SJSA1 (cell line): Measurements from ENCODE around the gene ARGLU1. TPM values are rescaled to one million over a fixed set of nuclear protein-coding genes. Genes with fewer than 3 reads are reported as not detected.

Experiments
- DNase-seq, 2 experiments: peaks; one replicate each; pipeline ENCODE4 v3.0.0-alpha.2; 2015 to 2020; ENCODE audit warnings: low spot score in 2 of 2, low read depth in 1 of 2
- H3K27ac ChIP-seq: fragments of 250-450 bp; sonication (Bioruptor Pico); 2 replicates; pipeline ENCODE4 v1.5.1; 2020; ENCODE audit warnings: mild to moderate bottlenecking, moderate library complexity
- H3K27me3 ChIP-seq: fragments of 250-450 bp; sonication (Bioruptor Pico); replicated peaks from 2 replicates; pipeline ENCODE4 v1.5.1; 2020; ENCODE audit warnings: mild to moderate bottlenecking, moderate library complexity
- H3K36me3 ChIP-seq: fragments of 250-450 bp; sonication (Bioruptor Pico); 2 replicates; pipeline ENCODE4 v1.5.1; 2020; ENCODE audit warnings: mild to moderate bottlenecking
- H3K4me1 ChIP-seq: fragments of 250-450 bp; sonication (Bioruptor Pico); replicated peaks from 2 replicates; pipeline ENCODE4 v1.6.1; 2021; ENCODE audit warnings: mild to moderate bottlenecking
- H3K4me3 ChIP-seq: fragments of 250-450 bp; sonication (Bioruptor Pico); 2 replicates; pipeline ENCODE4 v1.5.1; 2020; ENCODE audit warnings: mild to moderate bottlenecking
- H3K9me3 ChIP-seq: fragments of 250-450 bp; sonication (Bioruptor Pico); replicated peaks from 2 replicates; pipeline ENCODE4 v1.5.1; 2020; ENCODE audit warnings: mild to moderate bottlenecking
- total RNA-seq: library from RNA; depleted of rRNA; stranded (reverse); fragments of >200 nt; shearing (Covaris generic); gene quantifications from 2 replicates; pipeline ENCODE4 v1.2.3, GENCODE V29; 2014

ARGLU1 gene
- total RNA-seq, 1 experiment from 2014 or later, result 89.8 TPM

GRCh38 chr13:106530980-106531481 lies 36.9 kb downstream of the ARGLU1 start:
- Histone ChIP-seq H3K9me3 (0 out of 2 replicates have a peak, but pooled peaks cover 3% of the 10 kb centered on the region), H3K36me3 (no peaks in the 10 kb centered on the region), H3K27ac (no peak overlapping the region), H3K4me1 (peaks cover 29% of the 10 kb centered on the region), H3K4me3 (no peak overlapping the region), H3K27me3 (peaks cover 12% of the 10 kb centered on the region)
- no peak for DNase-seq

- Histone ChIP-seq H3K4me1 (peaks cover 23% of the 10 kb centered on the region), H3K36me3 (no peaks in the 10 kb centered on the region), H3K27ac (no peak overlapping the region), H3K9me3 (no peaks in the 10 kb centered on the region), H3K27me3 (peaks cover 12% of the 10 kb centered on the region), H3K4me3 (no peak overlapping the region)
- DNase-seq, result no peak
Measured at GRCh38 chr13:106530171-106530851, 37.6 kb downstream of the ARGLU1 start.

- Histone ChIP-seq H3K27ac (no peak overlapping the region), H3K36me3 (no peaks in the 10 kb centered on the region), H3K27me3 (peaks cover 12% of the 10 kb centered on the region), H3K4me3 (no peak overlapping the region), H3K4me1 (peaks cover 17% of the 10 kb centered on the region), H3K9me3 (no peaks in the 10 kb centered on the region)
- DNase-seq, result no peak
Measured at GRCh38 chr13:106529415-106530170, 38.3 kb downstream of the ARGLU1 start.

- no peak overlapping the region for H3K4me3 ChIP-seq
- H3K27ac ChIP-seq, result no peak overlapping the region
- DNase-seq, result no peak
- H3K4me1 ChIP-seq, result peaks cover 12% of the 10 kb centered on the region
- H3K36me3 ChIP-seq, result no peaks in the 10 kb centered on the region
- H3K27me3 ChIP-seq, result peaks cover 7% of the 10 kb centered on the region
- no peaks in the 10 kb centered on the region for H3K9me3 ChIP-seq
Measured at GRCh38 chr13:106528718-106529414, 39.1 kb downstream of the ARGLU1 start.

- no peak overlapping the region for H3K4me3 ChIP-seq
- no peaks in the 10 kb centered on the region for H3K9me3 ChIP-seq
- no peak overlapping the region for H3K27ac ChIP-seq
- H3K4me1 ChIP-seq, result peaks cover 5% of the 10 kb centered on the region; the same call in 1 of the 2 replicates
- H3K27me3 ChIP-seq, result no peaks in the 10 kb centered on the region
- no peaks in the 10 kb centered on the region for H3K36me3 ChIP-seq
- DNase-seq, result no peak
Measured at GRCh38 chr13:106527826-106528225, 40.1 kb downstream of the ARGLU1 start.

GRCh38 chr13:106527445-106527801 lies 40.5 kb downstream of the ARGLU1 start:
- no peak overlapping the region for H3K27ac ChIP-seq
- H3K36me3 ChIP-seq, result no peaks in the 10 kb centered on the region
- DNase-seq, result no peak
- H3K4me3 ChIP-seq, result no peak overlapping the region
- no peaks in the 10 kb centered on the region for H3K9me3 ChIP-seq
- H3K27me3 ChIP-seq, result no peaks in the 10 kb centered on the region
- H3K4me1 ChIP-seq, result peaks cover under 1% of the 10 kb centered on the region; the same call in 1 of the 2 replicates

GRCh38 chr13:106526738-106527444 lies 41.0 kb downstream of the ARGLU1 start:
- Histone ChIP-seq H3K36me3 (no peaks in the 10 kb centered on the region), H3K4me1 (no peaks in the 10 kb centered on the region; the same call in 1 of the 2 replicates), H3K4me3 (no peak overlapping the region), H3K27me3 (no peaks in the 10 kb centered on the region), H3K9me3 (no peaks in the 10 kb centered on the region), H3K27ac (no peak overlapping the region)
- no peak for DNase-seq

GRCh38 chr13:106525865-106526264 lies 42.1 kb downstream of the ARGLU1 start:
- no peak overlapping the region for H3K27ac ChIP-seq
- H3K27me3 ChIP-seq, result no peaks in the 10 kb centered on the region
- H3K4me1 ChIP-seq, result no peaks in the 10 kb centered on the region
- no peak overlapping the region for H3K4me3 ChIP-seq
- no peaks in the 10 kb centered on the region for H3K9me3 ChIP-seq
- DNase-seq, result no peak
- H3K36me3 ChIP-seq, result no peaks in the 10 kb centered on the region

GRCh38 chr13:106524108-106524507 lies 43.8 kb downstream of the ARGLU1 start:
- no peak for DNase-seq
- H3K27ac ChIP-seq, result no peak overlapping the region
- H3K9me3 ChIP-seq, result no peaks in the 10 kb centered on the region

GRCh38 chr13:106523576-106523975 lies 44.4 kb downstream of the ARGLU1 start:
- no peak overlapping the region for H3K27ac ChIP-seq
- H3K36me3 ChIP-seq, result no peaks in the 10 kb centered on the region
- no peak overlapping the region for H3K4me3 ChIP-seq
- DNase-seq, result no peak
- H3K4me1 ChIP-seq, result no peaks in the 10 kb centered on the region
- no peaks in the 10 kb centered on the region for H3K27me3 ChIP-seq
- no peaks in the 10 kb centered on the region for H3K9me3 ChIP-seq

More at GRCh38 chr13:106524108-106524507, 43.8 kb downstream of the ARGLU1 start:
- no peaks in the 10 kb centered on the region for H3K36me3 ChIP-seq
- H3K4me3 ChIP-seq, result no peak overlapping the region
- no peaks in the 10 kb centered on the region for H3K4me1 ChIP-seq
- no peaks in the 10 kb centered on the region for H3K27me3 ChIP-seq

- Histone ChIP-seq H3K9me3 (no peaks in the 10 kb centered on the region), H3K4me1 (no peaks in the 10 kb centered on the region), H3K36me3 (no peaks in the 10 kb centered on the region), H3K4me3 (no peak overlapping the region), H3K27ac (no peak overlapping the region), H3K27me3 (no peaks in the 10 kb centered on the region)
- DNase-seq, result no peak
Measured at GRCh38 chr13:106522898-106523525, 44.9 kb downstream of the ARGLU1 start.

- no peaks in the 10 kb centered on the region for H3K9me3 ChIP-seq
- no peaks in the 10 kb centered on the region for H3K27me3 ChIP-seq
- H3K4me3 ChIP-seq, result no peak overlapping the region
- H3K27ac ChIP-seq, result no peak overlapping the region
- no peaks in the 10 kb centered on the region for H3K4me1 ChIP-seq
- no peak for DNase-seq
- no peaks in the 10 kb centered on the region for H3K36me3 ChIP-seq
Measured at GRCh38 chr13:106522112-106522705, 45.7 kb downstream of the ARGLU1 start.
